NCI-H1436 treated with DMSO at 0.1 percent for 48 hours (cell line): Measurements from ENCODE around the gene OR4C12.
"Not testable (repeated sequence)": the region's sequence is repeated elsewhere in the genome, so short reads cannot be mapped to it uniquely, and the experiment has no call there.

Experiments
- DNase-seq: peaks from one replicate; lab custom pipeline; 2025; lab: John Stamatoyannopoulos, UW

Gene OR4C12

GRCh38 chr11:49982435-49982834, at the start of gene OR4C12:
OR4C12 (minus strand) TSS chr11:49982535; CDS start chr11:49982501, 34 bp downstream.
- DNase-seq = not testable (repeated sequence)

GRCh38 chr11:50030193-50030592, 47.9 kb upstream of the OR4C12 start:
- DNase-seq = no peak

- DNase-seq = no peak
These were observed 13.2 kb upstream of the OR4C12 start for GRCh38 chr11:49995565-49995964.

- DNase-seq = not testable (repeated sequence)
These were observed 8.9 kb downstream of the OR4C12 start for GRCh38 chr11:49973439-49973838.

GRCh38 chr11:49952091-49952490, 30.2 kb downstream of the OR4C12 start, which contains the start of gene OR4C13:
OR4C13 (plus strand) TSS chr11:49952391; CDS start chr11:49952423, 32 bp downstream.
- DNase-seq = no peak

- not testable (repeated sequence) for DNase-seq
These were observed 33.6 kb downstream of the OR4C12 start for GRCh38 chr11:49948701-49949100.
